HepG2 (cell line): ENCODE data around the gene STRIP1. TPM values are rescaled to one million over a fixed set of nuclear protein-coding genes. Genes with fewer than 3 reads are reported as not detected.

Experiments used
- HDAC2 ChIP-seq: sonication (generic); formaldehyde crosslinking; IDR thresholded peaks from 2 replicates; pipeline ENCODE4 v1.4.0; 2020; ENCODE audit warnings: missing genetic modification reagents
- ISL2 ChIP-seq: sonication (generic); formaldehyde crosslinking; IDR thresholded peaks from 2 replicates; pipeline ENCODE4 v1.5.0; 2020; ENCODE audit warnings: missing genetic modification reagents
- MZF1 ChIP-seq: sonication (generic); formaldehyde crosslinking; IDR thresholded peaks from 2 replicates; pipeline ENCODE4 v1.8.1; 2023; ENCODE audit warnings: mild to moderate bottlenecking, missing genetic modification reagents, borderline replicate concordance
- PAWR ChIP-seq: sonication (generic); formaldehyde crosslinking; IDR thresholded peaks from 2 replicates; pipeline ENCODE4 v1.4.0; 2020; ENCODE audit warnings: missing genetic modification reagents, mild to moderate bottlenecking, borderline replicate concordance
- SIX4 ChIP-seq: sonication (generic); formaldehyde crosslinking; IDR thresholded peaks from 2 replicates; pipeline ENCODE4 v1.4.0; 2020; ENCODE audit warnings: missing genetic modification reagents
- SOX5 ChIP-seq: IDR thresholded peaks from 2 replicates; pipeline ENCODE4 v1.6.1; 2016; ENCODE audit warnings: borderline replicate concordance
- TBX2 ChIP-seq: sonication (generic); formaldehyde crosslinking; IDR thresholded peaks from 2 replicates; pipeline ENCODE4 v1.5.0; 2020; ENCODE audit warnings: missing genetic modification reagents, mild to moderate bottlenecking, borderline replicate concordance
- ZBTB8A ChIP-seq: sonication (generic); formaldehyde crosslinking; IDR thresholded peaks from 2 replicates; pipeline ENCODE4 v1.4.0; 2020; ENCODE audit warnings: mild to moderate bottlenecking, low read depth, missing genetic modification reagents, borderline replicate concordance
- ZNF337 ChIP-seq: sonication (generic); formaldehyde crosslinking; IDR thresholded peaks from 2 replicates; pipeline ENCODE4 v1.5.1; 2020; ENCODE audit warnings: missing genetic modification reagents, low read depth, mild to moderate bottlenecking, borderline replicate concordance
- ZNF441 ChIP-seq: sonication (generic); formaldehyde crosslinking; IDR thresholded peaks from 2 replicates; pipeline ENCODE4 v1.7.0; 2021; ENCODE audit warnings: missing genetic modification reagents, borderline replicate concordance
- ZNF616 ChIP-seq: sonication (generic); formaldehyde crosslinking; IDR thresholded peaks from 2 replicates; pipeline ENCODE4 v1.5.0; 2020; ENCODE audit warnings: low read depth, mild to moderate bottlenecking, missing genetic modification reagents
- polyA plus RNA-seq, 8 experiments: library from polyadenylated mRNA; depleted of rRNA in 3 of 8; stranded (reverse) in 7 of 8; unstranded in 1 of 8; fragments of >200 nt; fragmentation: Illumina TruSeq in 4 of 8; extraction: Trizol in 4 of 8; gene quantifications; 2 replicates each; pipeline versions ENCODE4 v1.2.1 to v1.2.3, GENCODE V29; 2011 to 2016; ENCODE audit warnings: low read depth in 4 of 8, missing spikeins in 1 of 8, mixed read lengths in 1 of 8; ENCODE audit not compliant: insufficient read depth in 1 of 8
- total RNA-seq, 5 experiments: library from RNA; depleted of rRNA; stranded (reverse); fragments of >200 nt; fragmentation: Illumina TruSeq; extraction: Trizol; gene quantifications; 2 replicates each; pipeline ENCODE4 v1.2.3, GENCODE V29; 2016; ENCODE audit warnings: low read depth in 1 of 5
- TF ChIP-seq, protein P1 (sequence below), 2 experiments: fragments of 450-650 bp in 1 of 2; sonication (generic) in 1 of 2; formaldehyde crosslinking in 1 of 2; IDR thresholded peaks; 2 replicates each; pipeline versions ENCODE4 v1.6.1 to v1.8.0; 2016 to 2022; ENCODE audit warnings: antibody characterized with exemption in 1 of 2, mild to moderate bottlenecking in 1 of 2, missing genetic modification reagents in 1 of 2
- TF ChIP-seq, protein P2 (sequence below): sonication (generic); formaldehyde crosslinking; IDR thresholded peaks from 2 replicates; pipeline ENCODE4 v1.9.0; 2021; ENCODE audit warnings: mild to moderate bottlenecking, missing genetic modification reagents

STRIP1 gene
- total and polyA plus RNA-seq, 2 of the 13 experiments (the other 11 are each of a cell fraction or from before 2014, with no cell fraction given): 20.9 to 27.9 TPM

DNA sequence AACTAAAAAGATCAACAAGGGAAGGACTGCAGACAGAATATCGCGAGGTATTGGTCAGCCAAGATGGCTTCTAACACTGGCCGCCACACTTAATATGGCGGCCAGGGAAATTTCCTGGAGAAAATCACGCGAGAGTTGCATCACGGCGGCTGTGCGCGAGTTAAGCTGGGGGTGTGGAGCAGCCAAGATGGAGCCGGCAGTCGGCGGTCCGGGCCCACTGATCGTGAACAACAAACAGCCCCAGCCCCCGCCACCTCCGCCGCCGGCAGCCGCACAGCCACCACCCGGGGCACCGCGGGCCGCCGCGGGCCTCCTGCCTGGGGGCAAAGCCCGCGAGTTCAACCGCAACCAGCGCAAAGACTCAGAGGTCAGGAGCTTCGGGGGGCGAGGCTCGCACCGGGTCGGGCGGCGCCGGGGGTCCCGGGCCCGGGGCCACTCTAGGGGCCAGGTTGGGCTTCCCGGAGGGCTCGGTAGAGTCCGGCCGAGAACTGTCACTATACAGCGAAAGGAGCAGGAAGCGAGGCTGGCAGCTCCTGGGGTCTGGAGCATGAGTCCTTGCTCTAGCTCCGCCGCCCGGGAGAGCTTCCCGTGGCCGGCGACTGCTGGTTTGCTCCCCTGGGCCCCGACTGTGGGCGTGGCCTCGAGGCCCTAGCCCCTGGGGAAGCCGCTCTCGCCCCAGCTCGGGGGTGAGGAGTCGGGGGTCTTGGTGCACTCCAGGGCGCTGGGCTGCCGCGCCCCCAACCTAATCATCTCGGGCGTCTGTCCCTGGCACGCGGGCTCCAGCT, at the start of gene STRIP1 (continued):
- TF ChIP-seq, protein P1, sequence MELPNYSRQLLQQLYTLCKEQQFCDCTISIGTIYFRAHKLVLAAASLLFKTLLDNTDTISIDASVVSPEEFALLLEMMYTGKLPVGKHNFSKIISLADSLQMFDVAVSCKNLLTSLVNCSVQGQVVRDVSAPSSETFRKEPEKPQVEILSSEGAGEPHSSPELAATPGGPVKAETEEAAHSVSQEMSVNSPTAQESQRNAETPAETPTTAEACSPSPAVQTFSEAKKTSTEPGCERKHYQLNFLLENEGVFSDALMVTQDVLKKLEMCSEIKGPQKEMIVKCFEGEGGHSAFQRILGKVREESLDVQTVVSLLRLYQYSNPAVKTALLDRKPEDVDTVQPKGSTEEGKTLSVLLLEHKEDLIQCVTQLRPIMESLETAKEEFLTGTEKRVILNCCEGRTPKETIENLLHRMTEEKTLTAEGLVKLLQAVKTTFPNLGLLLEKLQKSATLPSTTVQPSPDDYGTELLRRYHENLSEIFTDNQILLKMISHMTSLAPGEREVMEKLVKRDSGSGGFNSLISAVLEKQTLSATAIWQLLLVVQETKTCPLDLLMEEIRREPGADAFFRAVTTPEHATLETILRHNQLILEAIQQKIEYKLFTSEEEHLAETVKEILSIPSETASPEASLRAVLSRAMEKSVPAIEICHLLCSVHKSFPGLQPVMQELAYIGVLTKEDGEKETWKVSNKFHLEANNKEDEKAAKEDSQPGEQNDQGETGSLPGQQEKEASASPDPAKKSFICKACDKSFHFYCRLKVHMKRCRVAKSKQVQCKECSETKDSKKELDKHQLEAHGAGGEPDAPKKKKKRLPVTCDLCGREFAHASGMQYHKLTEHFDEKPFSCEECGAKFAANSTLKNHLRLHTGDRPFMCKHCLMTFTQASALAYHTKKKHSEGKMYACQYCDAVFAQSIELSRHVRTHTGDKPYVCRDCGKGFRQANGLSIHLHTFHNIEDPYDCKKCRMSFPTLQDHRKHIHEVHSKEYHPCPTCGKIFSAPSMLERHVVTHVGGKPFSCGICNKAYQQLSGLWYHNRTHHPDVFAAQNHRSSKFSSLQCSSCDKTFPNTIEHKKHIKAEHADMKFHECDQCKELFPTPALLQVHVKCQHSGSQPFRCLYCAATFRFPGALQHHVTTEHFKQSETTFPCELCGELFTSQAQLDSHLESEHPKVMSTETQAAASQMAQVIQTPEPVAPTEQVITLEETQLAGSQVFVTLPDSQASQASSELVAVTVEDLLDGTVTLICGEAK (IDR thresholded peaks at IDR 0.05): no peak
- TF ChIP-seq, protein P1 (CRISPR knock-in tag; IDR thresholded peaks at IDR 0.05): no peak
- TF ChIP-seq SIX4: no peak
- TF ChIP-seq ZNF616: no peak
- TF ChIP-seq ZNF441 (CRISPR knock-in tag): 0 out of 2 replicates have a peak, but pooled peaks have one; percentile 23
- no peak for TF ChIP-seq MZF1 (CRISPR knock-in tag)
- TF ChIP-seq, protein P2, sequence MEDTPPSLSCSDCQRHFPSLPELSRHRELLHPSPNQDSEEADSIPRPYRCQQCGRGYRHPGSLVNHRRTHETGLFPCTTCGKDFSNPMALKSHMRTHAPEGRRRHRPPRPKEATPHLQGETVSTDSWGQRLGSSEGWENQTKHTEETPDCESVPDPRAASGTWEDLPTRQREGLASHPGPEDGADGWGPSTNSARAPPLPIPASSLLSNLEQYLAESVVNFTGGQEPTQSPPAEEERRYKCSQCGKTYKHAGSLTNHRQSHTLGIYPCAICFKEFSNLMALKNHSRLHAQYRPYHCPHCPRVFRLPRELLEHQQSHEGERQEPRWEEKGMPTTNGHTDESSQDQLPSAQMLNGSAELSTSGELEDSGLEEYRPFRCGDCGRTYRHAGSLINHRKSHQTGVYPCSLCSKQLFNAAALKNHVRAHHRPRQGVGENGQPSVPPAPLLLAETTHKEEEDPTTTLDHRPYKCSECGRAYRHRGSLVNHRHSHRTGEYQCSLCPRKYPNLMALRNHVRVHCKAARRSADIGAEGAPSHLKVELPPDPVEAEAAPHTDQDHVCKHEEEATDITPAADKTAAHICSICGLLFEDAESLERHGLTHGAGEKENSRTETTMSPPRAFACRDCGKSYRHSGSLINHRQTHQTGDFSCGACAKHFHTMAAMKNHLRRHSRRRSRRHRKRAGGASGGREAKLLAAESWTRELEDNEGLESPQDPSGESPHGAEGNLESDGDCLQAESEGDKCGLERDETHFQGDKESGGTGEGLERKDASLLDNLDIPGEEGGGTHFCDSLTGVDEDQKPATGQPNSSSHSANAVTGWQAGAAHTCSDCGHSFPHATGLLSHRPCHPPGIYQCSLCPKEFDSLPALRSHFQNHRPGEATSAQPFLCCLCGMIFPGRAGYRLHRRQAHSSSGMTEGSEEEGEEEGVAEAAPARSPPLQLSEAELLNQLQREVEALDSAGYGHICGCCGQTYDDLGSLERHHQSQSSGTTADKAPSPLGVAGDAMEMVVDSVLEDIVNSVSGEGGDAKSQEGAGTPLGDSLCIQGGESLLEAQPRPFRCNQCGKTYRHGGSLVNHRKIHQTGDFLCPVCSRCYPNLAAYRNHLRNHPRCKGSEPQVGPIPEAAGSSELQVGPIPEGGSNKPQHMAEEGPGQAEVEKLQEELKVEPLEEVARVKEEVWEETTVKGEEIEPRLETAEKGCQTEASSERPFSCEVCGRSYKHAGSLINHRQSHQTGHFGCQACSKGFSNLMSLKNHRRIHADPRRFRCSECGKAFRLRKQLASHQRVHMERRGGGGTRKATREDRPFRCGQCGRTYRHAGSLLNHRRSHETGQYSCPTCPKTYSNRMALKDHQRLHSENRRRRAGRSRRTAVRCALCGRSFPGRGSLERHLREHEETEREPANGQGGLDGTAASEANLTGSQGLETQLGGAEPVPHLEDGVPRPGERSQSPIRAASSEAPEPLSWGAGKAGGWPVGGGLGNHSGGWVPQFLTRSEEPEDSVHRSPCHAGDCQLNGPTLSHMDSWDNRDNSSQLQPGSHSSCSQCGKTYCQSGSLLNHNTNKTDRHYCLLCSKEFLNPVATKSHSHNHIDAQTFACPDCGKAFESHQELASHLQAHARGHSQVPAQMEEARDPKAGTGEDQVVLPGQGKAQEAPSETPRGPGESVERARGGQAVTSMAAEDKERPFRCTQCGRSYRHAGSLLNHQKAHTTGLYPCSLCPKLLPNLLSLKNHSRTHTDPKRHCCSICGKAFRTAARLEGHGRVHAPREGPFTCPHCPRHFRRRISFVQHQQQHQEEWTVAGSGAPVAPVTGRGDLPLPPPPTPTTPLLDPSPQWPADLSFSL (CRISPR knock-in tag): no peak
- no peak for TF ChIP-seq HDAC2 (CRISPR knock-in tag)
- TF ChIP-seq ZBTB8A (CRISPR knock-in tag): no peak
- no peak for TF ChIP-seq ZNF337 (CRISPR knock-in tag)
- no peak for TF ChIP-seq PAWR (CRISPR knock-in tag)
- TF ChIP-seq ISL2: peak; percentile 36; the same call in 1 of the 2 replicates
- TF ChIP-seq TBX2 (CRISPR knock-in tag): peak; percentile 44; the same call in 1 of the 2 replicates
- no peak for TF ChIP-seq SOX5 (CRISPR knock-in tag)
